GM23338 (cell line): ENCODE results near the gene EDAR. TPM values are rescaled to one million over a fixed set of nuclear protein-coding genes. Genes with fewer than 3 reads are reported as not detected.

Experiments
- CTCF ChIP-seq, 2 experiments: fragments of 200-600 bp in 1 of 2; sonication (generic) in 1 of 2; conservative IDR thresholded peaks; 2 replicates each; pipeline versions ENCODE4 v1.5.1 to v1.6.1; 2016 to 2017; ENCODE audit warnings: antibody characterized with exemption in 2 of 2, low read depth in 2 of 2, mild to moderate bottlenecking in 2 of 2, moderate library complexity in 1 of 2
- ETS1 ChIP-seq: IDR thresholded peaks from 2 replicates; pipeline ENCODE4 v1.6.1; 2016; ENCODE audit warnings: antibody characterized with exemption
- EZH2 ChIP-seq: fragments of 200-600 bp; sonication (generic); IDR thresholded peaks from one replicate; pipeline ENCODE4 v1.8.0; 2017; ENCODE audit warnings: antibody characterized with exemption, mild to moderate bottlenecking, low read depth; ENCODE audit not compliant: unreplicated experiment
- EZH2phosphoT487 ChIP-seq: fragments of 200-600 bp; sonication (generic); IDR thresholded peaks from one replicate; pipeline ENCODE4 v1.8.1; 2018; ENCODE audit warnings: antibody characterized with exemption; ENCODE audit not compliant: unreplicated experiment
- STAT1 ChIP-seq: IDR thresholded peaks from one replicate; pipeline ENCODE4 v1.6.1; 2016; ENCODE audit warnings: antibody characterized with exemption; ENCODE audit not compliant: unreplicated experiment
- ZNF462 ChIP-seq: fragments of 250-450 bp; sonication (Bioruptor Pico); IDR thresholded peaks from 2 replicates; pipeline ENCODE4 v1.5.0; 2020; ENCODE audit warnings: mild to moderate bottlenecking, moderate library complexity
- polyA plus RNA-seq: library from polyadenylated mRNA; unstranded; fragments of >200 nt; fragmentation: Nextera tagmentation; extraction: Ambion mirVana; gene quantifications from 2 replicates; pipeline ENCODE4 v1.2.1, GENCODE V29; 2016
- total RNA-seq: library from RNA; depleted of rRNA; stranded (reverse); fragments of >200 nt; shearing (Covaris generic); gene quantifications from 2 replicates; pipeline ENCODE4 v1.2.3, GENCODE V29; 2014

EDAR gene
- total and polyA plus RNA-seq, 2 experiments from 2014 or later, result not detected

- TF ChIP-seq ZNF462 (CRISPR knock-in tag) (no peak), EZH2 (no peak), CTCF (conservative IDR thresholded peaks at IDR 0.05; ENCODE audit: low read depth in 2 of 2) (no peak), EZH2phosphoT487 (no peak), ETS1 (no peak), STAT1 (no peak)
These were observed 65.1 kb downstream of the EDAR start (continued) for GRCh38 chr2:108923736-108924579.
